Fibroblast of lung (primary cell): ENCODE results near the gene MT1X. TPM values are rescaled to one million over a fixed set of nuclear protein-coding genes. Genes with fewer than 3 reads are reported as not detected.
"Not testable (repeated sequence)": the region's sequence is repeated elsewhere in the genome, so short reads cannot be mapped to it uniquely, and the experiment has no call there.

Source experiments
- DNase-seq, 2 donors: peaks; one replicate each; pipeline versions ENCODE4 v3.0.0 to v3.0.0-alpha.2; 2010; ENCODE audit warnings: low read depth in 2 of 2
- H2AFZ ChIP-seq: 2 replicates; pipeline ENCODE4 v1.5.1; 2012; ENCODE audit warnings: low read length, control low read depth, inconsistent platforms
- H3K27ac ChIP-seq: 2 replicates; pipeline ENCODE4 v1.5.1; 2011; ENCODE audit warnings: low read length, control low read depth; ENCODE audit not compliant: insufficient read depth
- H3K27me3 ChIP-seq: 2 replicates; pipeline ENCODE4 v1.5.1; 2011; ENCODE audit warnings: mild to moderate bottlenecking, low read length; ENCODE audit not compliant: control insufficient read depth, insufficient read depth
- H3K36me3 ChIP-seq: 2 replicates; pipeline ENCODE4 v1.5.1; 2011; ENCODE audit warnings: low read length; ENCODE audit not compliant: control insufficient read depth, insufficient read depth
- H3K4me1 ChIP-seq: 2 replicates; pipeline ENCODE4 v1.5.1; 2011; ENCODE audit warnings: low read length; ENCODE audit not compliant: control insufficient read depth, insufficient read depth; ENCODE audit errors: extremely low read depth
- H3K4me2 ChIP-seq: 2 replicates; pipeline ENCODE4 v1.5.1; 2011; ENCODE audit warnings: low read length, control low read depth; ENCODE audit not compliant: insufficient read depth; ENCODE audit errors: extremely low read depth
- H3K4me3 ChIP-seq, 4 experiments: fragments of 200-600 bp in 1 of 4; sonication (generic) in 1 of 4; replicated peaks in 1 of 4; 2 replicates each; pipeline ENCODE4 v1.5.1; 2011 to 2016; ENCODE audit warnings: low read length in 4 of 4, low read depth in 3 of 4, mild to moderate bottlenecking in 3 of 4, control low read depth in 2 of 4, inconsistent platforms in 1 of 4, mixed read lengths in 1 of 4; ENCODE audit not compliant: insufficient read depth in 1 of 4; ENCODE audit errors: control extremely low read depth in 1 of 4
- H3K79me2 ChIP-seq: 2 replicates; pipeline ENCODE4 v1.5.1; 2012; ENCODE audit warnings: mild to moderate bottlenecking, low read length, inconsistent platforms; ENCODE audit not compliant: control insufficient read depth, insufficient read depth
- H3K9ac ChIP-seq: 2 replicates; pipeline ENCODE4 v1.5.1; 2011; ENCODE audit warnings: mild to moderate bottlenecking, low read length, control low read depth; ENCODE audit not compliant: insufficient read depth
- H3K9me3 ChIP-seq: 2 replicates; pipeline ENCODE4 v1.5.1; 2012; ENCODE audit warnings: low read depth, low read length; ENCODE audit not compliant: control insufficient read depth, insufficient read depth
- H4K20me1 ChIP-seq: 2 replicates; pipeline ENCODE4 v1.5.1; 2011; ENCODE audit warnings: low read length; ENCODE audit not compliant: control insufficient read depth, insufficient read depth; ENCODE audit errors: extremely low read depth
- CTCF ChIP-seq, 2 donors: IDR thresholded peaks in 1 of 2; conservative IDR thresholded peaks in 1 of 2; 1 replicate in 1 of 2; 2 replicates in 1 of 2; pipeline ENCODE4 v1.5.1; 2011 to 2012; ENCODE audit warnings: low read length in 2 of 2, control low read depth in 1 of 2, inconsistent platforms in 1 of 2, low read depth in 1 of 2, mild to moderate bottlenecking in 1 of 2
- EZH2 ChIP-seq: IDR thresholded peaks from 2 replicates; pipeline ENCODE4 v1.5.1; 2012; ENCODE audit warnings: low read length, control low read depth, mild to moderate bottlenecking; ENCODE audit errors: missing control alignments
- polyA plus RNA-seq, 2 donors: library from polyadenylated mRNA; depleted of rRNA in 1 of 2; stranded (reverse) in 1 of 2; unstranded in 1 of 2; fragments of >200 nt; gene quantifications; 2 replicates each; pipeline ENCODE4 v1.2.1, GENCODE V29; 2011 to 2012; ENCODE audit warnings: missing spikeins in 1 of 2
- total RNA-seq: library from RNA; depleted of rRNA; stranded (reverse); fragments of >200 nt; gene quantifications from 2 replicates; pipeline ENCODE4 v1.2.1, GENCODE V29; 2014

Gene MT1X
- total and polyA plus RNA-seq, 2 donors (not counting 1 experiment from before 2014, with no cell fraction given), result 137 to 242 TPM

- TF ChIP-seq CTCF (conservative IDR thresholded peaks at IDR 0.05 in 1 of 2, IDR thresholded peaks at IDR 0.05 in 1 of 2; ENCODE audit: low read depth in 1 of 2, low read length in 2 of 2) (no peak), EZH2 (no peak)
- Histone ChIP-seq H3K79me2 (no peaks in the 10 kb centered on the region), H3K4me3 (peak overlapping the region in 1 of 4 experiments; percentile 10), H3K9ac (no peak overlapping the region), H2AFZ (no peak overlapping the region), H3K36me3 (no peaks in the 10 kb centered on the region), H3K27me3 (peaks cover 55% of the 10 kb centered on the region), H3K27ac (no peak overlapping the region), H3K4me1 (peaks cover under 1% of the 10 kb centered on the region), H4K20me1 (no peaks in the 10 kb centered on the region), H3K9me3 (no peaks in the 10 kb centered on the region), H3K4me2 (no peak overlapping the region)
- no peak for DNase-seq
Observed at GRCh38 chr16:56662357-56663354, 19.6 kb upstream of the MT1X start.

GRCh38 chr16:56664506-56664905 lies 17.8 kb upstream of the MT1X start:
- Histone ChIP-seq H3K4me3 (no peak overlapping the region), H3K4me1 (peaks cover 2% of the 10 kb centered on the region), H3K79me2 (no peaks in the 10 kb centered on the region), H3K9ac (no peak overlapping the region), H3K27ac (no peak overlapping the region), H2AFZ (no peak overlapping the region), H3K4me2 (no peak overlapping the region), H3K36me3 (no peaks in the 10 kb centered on the region), H4K20me1 (no peaks in the 10 kb centered on the region), H3K27me3 (peaks cover 51% of the 10 kb centered on the region), H3K9me3 (no peaks in the 10 kb centered on the region)
- TF ChIP-seq CTCF (conservative IDR thresholded peaks at IDR 0.05 in 1 of 2, IDR thresholded peaks at IDR 0.05 in 1 of 2; ENCODE audit: low read depth in 1 of 2, low read length in 2 of 2) (no peak), EZH2 (no peak)
- DNase-seq, result no peak

- H3K36me3 ChIP-seq, H3K4me1 ChIP-seq, H3K9me3 ChIP-seq, H3K27ac ChIP-seq, H3K9ac ChIP-seq, H2AFZ ChIP-seq, H3K4me3 ChIP-seq, H3K79me2 ChIP-seq, H3K4me2 ChIP-seq, H4K20me1 ChIP-seq: not testable (repeated sequence)
- DNase-seq, result peak in 1 of 2 donors; percentile 58
- peaks cover 49% of the 10 kb centered on the region for H3K27me3 ChIP-seq
Observed at GRCh38 chr16:56665286-56666261, 16.7 kb upstream of the MT1X start.
